Duodenal mucosa (tissue), 2 donors: Measurements from ENCODE around the gene CHI3L2.

Source experiments
- H3K27ac ChIP-seq: one replicate; pipeline ENCODE4 v1.7.0; 2013; ENCODE audit warnings: low read depth, low read length
- H3K27me3 ChIP-seq, 2 donors: one replicate each; pipeline ENCODE4 v1.7.0; 2013; ENCODE audit warnings: low read length in 2 of 2, control low read depth in 1 of 2; ENCODE audit not compliant: insufficient read depth in 2 of 2, control insufficient read depth in 1 of 2
- H3K36me3 ChIP-seq, 2 donors: one replicate each; pipeline ENCODE4 v1.7.0; 2013; ENCODE audit warnings: low read length in 2 of 2, control low read depth in 1 of 2; ENCODE audit not compliant: insufficient read depth in 2 of 2, control insufficient read depth in 1 of 2
- H3K4me1 ChIP-seq, 2 donors: one replicate each; pipeline ENCODE4 v1.7.0; 2013; ENCODE audit warnings: low read length in 2 of 2, control low read depth in 1 of 2; ENCODE audit not compliant: insufficient read depth in 2 of 2, control insufficient read depth in 1 of 2
- H3K4me3 ChIP-seq, 2 donors: one replicate each; pipeline ENCODE4 v1.7.0; 2013; ENCODE audit warnings: low read length in 2 of 2, low read depth in 1 of 2
- H3K9ac ChIP-seq, 2 donors: one replicate each; pipeline ENCODE4 v1.7.0; 2013; ENCODE audit warnings: low read length in 2 of 2, low read depth in 1 of 2
- H3K9me3 ChIP-seq, 2 donors: one replicate each; pipeline ENCODE4 v1.7.0; 2013; ENCODE audit warnings: low read length in 2 of 2, control low read depth in 1 of 2; ENCODE audit not compliant: control insufficient read depth in 1 of 2

CHI3L2 gene

DNA sequence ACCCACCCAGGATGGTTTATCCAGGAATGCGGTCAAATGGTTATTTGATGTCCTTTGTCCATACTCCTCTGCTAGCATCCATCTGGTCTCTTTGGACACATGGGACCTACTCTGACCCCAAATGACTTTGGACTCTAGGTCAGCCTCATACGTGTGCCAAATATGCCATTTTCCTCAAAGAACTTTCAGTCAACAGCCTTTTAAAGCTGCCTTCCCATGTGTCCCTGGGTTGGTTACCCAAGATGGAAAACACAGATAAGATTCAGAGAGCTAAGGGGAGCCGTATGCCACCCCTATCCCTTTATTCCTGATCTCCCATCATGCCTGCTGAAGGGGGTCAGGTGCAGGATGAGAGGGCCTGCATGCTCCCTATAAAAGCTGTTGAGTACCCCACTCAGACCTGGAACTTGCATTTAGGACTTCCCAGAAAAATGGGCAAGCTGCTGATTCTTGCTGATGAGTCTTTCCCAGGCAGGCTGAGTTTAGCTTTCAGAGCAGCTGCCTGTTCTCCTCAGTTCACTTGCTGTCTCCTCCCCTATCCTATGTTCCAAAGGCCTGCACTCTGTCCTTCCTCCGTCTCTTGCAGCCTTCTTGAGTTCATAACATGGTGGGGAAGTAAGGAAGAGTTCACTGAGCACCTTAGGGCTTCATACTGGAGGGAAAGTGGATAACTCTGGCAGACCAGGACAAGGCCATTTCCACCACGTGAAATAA, 19.8 kb downstream of the CHI3L2 start:
- Histone ChIP-seq H3K9me3 (no peaks in the 10 kb centered on the region), H3K27me3 (peaks cover 0 to 3% of the 10 kb centered on the region in 2 donors), H3K27ac (no peak overlapping the region), H3K4me3 (no peak overlapping the region), H3K36me3 (no peaks in the 10 kb centered on the region), H3K9ac (no peak overlapping the region), H3K4me1 (peaks cover 0 to 4% of the 10 kb centered on the region in 2 donors)

DNA sequence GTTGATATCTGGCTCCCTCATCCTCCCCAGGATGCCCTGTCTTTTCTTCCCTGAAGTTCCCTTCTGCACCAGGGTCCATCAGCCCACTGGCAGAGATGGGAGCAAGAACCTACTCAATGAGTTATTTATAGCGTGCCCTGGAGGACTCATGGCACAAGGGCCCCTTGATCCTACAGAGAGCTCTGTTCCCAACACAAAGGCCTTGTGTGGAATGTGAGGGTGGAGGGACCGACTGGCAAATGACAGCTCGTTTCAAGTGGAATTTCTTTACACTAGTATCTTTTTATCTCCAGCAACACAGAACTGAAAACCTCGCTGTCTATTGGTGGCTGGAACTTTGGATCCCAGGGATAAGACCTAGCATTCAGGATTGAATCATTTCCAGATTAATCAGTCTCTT, 22.4 kb downstream of the CHI3L2 start:
- H3K9ac ChIP-seq = no peak overlapping the region
- no peaks in the 10 kb centered on the region for H3K36me3 ChIP-seq
- no peak overlapping the region for H3K4me3 ChIP-seq
- peaks cover 0 to 3% of the 10 kb centered on the region in 2 donors for H3K27me3 ChIP-seq
- no peak overlapping the region for H3K27ac ChIP-seq
- H3K4me1 ChIP-seq = no peaks in the 10 kb centered on the region
- no peaks in the 10 kb centered on the region for H3K9me3 ChIP-seq

DNA sequence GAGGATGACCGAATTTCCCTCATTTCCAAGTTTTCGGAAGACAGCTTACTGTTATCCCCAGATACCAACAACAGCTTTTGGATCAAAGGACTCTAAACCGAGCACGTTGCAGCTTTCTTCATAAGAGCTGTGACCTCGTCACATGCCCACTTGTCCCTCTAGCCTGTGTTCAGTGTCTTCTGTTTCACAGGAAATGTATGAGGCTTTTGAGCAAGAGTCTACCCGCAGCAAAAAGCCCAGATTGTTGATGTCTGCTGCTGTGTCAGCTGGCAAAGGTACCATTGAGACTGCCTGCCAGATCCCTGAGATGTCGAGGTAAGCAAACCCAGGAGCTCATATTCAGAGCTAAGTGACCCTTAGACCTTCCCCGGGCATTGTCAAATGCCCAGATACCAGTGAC, 24.1 kb downstream of the CHI3L2 start:
- H3K27me3 ChIP-seq = peaks cover 0 to 3% of the 10 kb centered on the region in 2 donors
- no peak overlapping the region for H3K4me3 ChIP-seq
- no peaks in the 10 kb centered on the region for H3K36me3 ChIP-seq
- no peak overlapping the region for H3K9ac ChIP-seq
- no peaks in the 10 kb centered on the region for H3K4me1 ChIP-seq
- H3K27ac ChIP-seq = no peak overlapping the region
- H3K9me3 ChIP-seq = no peaks in the 10 kb centered on the region

DNA sequence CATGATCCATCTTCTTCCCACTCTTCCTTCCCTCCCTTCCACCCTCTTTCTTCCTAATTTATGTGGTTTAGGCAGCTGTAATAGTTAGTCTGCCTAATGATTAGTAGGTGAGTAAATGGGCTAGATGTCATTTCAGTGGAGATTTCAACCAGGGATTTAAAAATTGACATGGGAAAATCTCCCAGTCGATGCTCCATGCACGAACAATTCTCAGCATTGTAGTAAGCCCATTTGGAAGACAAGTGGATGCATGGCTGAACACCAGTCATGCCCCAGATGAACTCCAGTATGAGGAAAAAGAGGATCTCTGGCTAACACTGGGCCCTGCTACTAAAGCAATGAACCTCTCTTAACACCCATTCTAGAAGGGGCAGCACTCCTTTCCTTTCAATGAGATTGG, 25.3 kb downstream of the CHI3L2 start:
- no peak overlapping the region for H3K27ac ChIP-seq
- no peaks in the 10 kb centered on the region for H3K4me1 ChIP-seq
- H3K4me3 ChIP-seq = no peak overlapping the region
- no peaks in the 10 kb centered on the region for H3K9me3 ChIP-seq
- H3K27me3 ChIP-seq = peaks cover 0 to 3% of the 10 kb centered on the region in 2 donors
- no peak overlapping the region for H3K9ac ChIP-seq
- no peaks in the 10 kb centered on the region for H3K36me3 ChIP-seq

DNA sequence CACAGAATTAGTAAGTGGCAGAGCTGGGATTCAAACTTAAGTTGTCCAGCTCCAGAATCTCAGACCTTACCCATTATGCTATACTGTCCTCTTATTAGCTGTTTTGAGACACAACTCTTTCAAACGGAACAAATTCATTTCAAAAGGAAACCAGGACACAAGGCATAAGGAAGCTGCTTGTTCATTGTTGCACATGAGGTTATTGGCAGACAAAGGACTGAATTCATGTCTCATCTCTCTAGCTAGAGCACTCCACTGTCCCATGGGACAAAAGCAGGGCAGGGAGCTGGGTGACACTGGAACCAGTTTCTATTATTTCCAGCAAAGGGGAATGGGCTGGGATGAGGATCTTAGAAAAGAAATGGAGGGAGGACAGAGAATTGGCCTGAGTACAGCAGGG, 26.4 kb downstream of the CHI3L2 start:
- H3K36me3 ChIP-seq = no peaks in the 10 kb centered on the region
- H3K27me3 ChIP-seq = peaks cover 0 to 3% of the 10 kb centered on the region in 2 donors
- no peak overlapping the region for H3K27ac ChIP-seq
- no peak overlapping the region for H3K4me3 ChIP-seq
- no peak overlapping the region for H3K9ac ChIP-seq
- no peaks in the 10 kb centered on the region for H3K9me3 ChIP-seq
- no peaks in the 10 kb centered on the region for H3K4me1 ChIP-seq

DNA sequence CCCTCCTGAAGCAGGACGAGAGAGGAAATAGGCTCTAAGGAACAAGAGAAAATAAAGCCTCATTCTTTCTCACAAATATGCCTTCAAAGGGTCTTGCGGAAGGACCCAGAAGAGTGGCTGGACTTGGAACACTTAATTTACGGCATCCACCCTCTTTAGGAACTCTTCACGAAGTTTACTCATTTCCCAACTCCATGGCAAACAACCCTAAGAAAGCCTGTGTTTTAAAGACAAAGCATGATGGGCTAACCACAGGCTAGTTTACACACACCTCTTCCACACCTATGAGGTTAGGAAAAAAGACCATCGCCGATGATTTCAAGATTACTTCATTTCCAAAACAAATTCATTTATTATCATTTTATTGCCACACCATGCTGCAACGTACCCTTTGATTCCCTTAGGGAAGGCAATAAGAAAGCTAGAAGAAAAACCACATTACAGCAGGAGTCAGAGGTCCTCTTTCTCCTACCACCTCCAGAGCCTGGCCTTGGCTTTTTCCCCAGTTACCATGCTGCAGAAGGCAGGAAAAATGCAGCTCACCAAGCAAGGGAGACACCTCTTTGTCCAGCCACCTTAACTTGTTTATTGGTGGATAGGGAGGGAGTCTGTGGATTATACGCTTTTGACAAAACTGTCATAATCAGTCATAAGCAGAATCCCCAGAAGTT, 29.6 kb downstream of the CHI3L2 start:
- peaks cover 0 to under 1% of the 10 kb centered on the region in 2 donors for H3K27me3 ChIP-seq
- H3K36me3 ChIP-seq = no peaks in the 10 kb centered on the region
- no peaks in the 10 kb centered on the region for H3K9me3 ChIP-seq
- no peak overlapping the region for H3K4me3 ChIP-seq
- no peak overlapping the region for H3K27ac ChIP-seq
- no peak overlapping the region for H3K9ac ChIP-seq
- no peaks in the 10 kb centered on the region for H3K4me1 ChIP-seq

DNA sequence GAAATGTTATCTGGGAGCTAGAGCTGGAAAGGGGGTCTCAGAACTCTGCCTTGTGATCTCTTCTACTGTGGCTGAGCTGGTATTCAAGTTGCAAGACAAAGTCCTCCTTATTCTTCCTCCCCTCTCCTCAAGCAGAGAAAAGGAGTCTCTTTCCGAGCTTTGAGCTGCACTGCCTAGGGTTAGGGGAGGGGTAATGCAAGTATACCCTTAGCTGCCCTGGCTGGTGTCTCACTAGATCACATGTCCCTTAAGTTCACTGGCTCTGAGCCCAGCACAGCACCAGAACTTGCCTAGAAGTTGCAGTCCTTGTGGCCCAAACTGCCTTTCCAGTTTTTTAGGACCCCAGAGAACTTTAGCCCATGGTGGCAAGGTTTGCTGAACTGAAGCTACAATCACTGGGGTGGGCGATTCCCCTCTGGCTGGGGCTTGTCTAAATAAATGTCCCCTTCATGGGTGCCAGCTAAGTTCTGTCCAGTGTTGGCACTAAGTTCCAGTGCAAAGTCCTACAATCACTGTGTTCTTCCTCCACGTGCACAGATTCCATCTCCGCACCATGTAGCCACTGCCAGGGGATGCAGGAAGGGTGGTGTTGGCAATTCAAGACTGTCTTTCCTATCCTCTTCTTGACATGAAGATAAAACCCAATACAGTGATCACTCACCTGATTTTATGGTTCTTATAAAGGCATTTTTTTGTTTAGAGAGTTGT, 40.4 kb downstream of the CHI3L2 start:
- Histone ChIP-seq H3K9ac (no peak overlapping the region), H3K4me3 (no peak overlapping the region), H3K27ac (no peak overlapping the region), H3K27me3 (peaks cover 20 to 25% of the 10 kb centered on the region in 2 donors), H3K9me3 (no peaks in the 10 kb centered on the region), H3K36me3 (no peaks in the 10 kb centered on the region), H3K4me1 (no peaks in the 10 kb centered on the region)

DNA sequence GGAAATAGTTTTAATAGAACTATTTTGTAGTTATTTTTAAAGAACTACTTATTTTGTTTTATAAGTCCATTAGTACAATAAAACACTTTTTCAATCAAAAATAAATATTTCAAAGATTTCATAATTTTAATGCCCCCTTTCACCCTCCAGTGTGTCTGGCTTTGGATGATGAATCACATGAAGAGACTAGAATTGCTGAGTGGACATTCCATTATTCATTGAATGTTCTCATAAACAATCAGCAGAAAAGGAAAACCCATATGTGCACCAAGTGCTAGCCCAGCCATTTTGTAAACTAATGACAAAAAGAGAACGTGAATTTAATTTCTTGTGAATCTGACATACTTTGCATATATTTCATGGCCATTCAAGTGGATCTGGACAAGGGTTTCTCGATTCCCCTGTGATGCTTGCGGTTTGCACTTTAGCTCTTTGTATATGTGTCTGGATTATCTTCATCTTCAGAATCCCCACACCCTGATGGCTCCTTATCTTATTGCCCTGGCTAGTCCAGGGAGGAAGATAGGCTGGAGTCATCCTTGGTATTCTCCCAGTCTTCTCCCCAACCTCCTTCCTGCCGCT, 42.4 kb downstream of the CHI3L2 start:
- Histone ChIP-seq H3K27ac (no peak overlapping the region), H3K36me3 (no peaks in the 10 kb centered on the region), H3K9me3 (no peaks in the 10 kb centered on the region), H3K4me3 (no peak overlapping the region), H3K27me3 (peaks cover 20 to 25% of the 10 kb centered on the region in 2 donors), H3K4me1 (no peaks in the 10 kb centered on the region), H3K9ac (no peak overlapping the region)

DNA sequence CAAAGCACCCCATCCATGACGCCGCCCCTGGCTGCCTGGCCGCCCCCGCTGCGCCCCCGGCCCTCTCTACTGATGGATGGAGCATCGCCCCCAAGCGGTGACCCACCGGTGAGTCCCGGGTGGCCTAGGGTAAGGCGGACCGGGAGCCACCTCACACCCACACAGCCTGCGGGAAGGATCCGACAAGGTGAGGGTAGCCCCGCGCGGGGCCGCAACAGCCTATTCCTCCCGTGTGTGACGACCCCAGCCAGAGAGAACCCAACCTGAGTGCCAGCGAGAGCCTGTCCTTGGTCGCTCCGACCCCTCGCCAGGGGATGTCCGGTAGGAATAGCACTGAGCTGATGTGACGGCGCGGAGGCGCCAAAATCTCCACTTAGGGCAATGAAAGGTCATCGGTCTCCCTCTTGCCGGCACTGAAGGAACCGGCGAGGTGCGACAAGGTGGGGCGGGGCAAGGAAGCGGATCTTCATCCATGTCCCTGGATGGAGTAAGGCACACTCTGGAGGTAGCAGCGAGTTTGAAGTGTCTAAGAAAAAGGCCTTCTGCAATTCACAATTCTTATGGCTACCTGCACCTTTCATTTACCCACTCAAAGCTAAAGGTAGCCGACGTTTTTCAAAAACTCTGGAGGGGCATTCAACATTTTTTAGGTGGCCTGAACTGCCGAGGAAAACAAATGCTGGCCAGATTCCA, 43.4 kb downstream of the CHI3L2 start:
- Histone ChIP-seq H3K4me3 (peak overlapping the region in 1 of 2 donors; percentile 8), H3K36me3 (no peaks in the 10 kb centered on the region), H3K27me3 (peaks cover 20 to 25% of the 10 kb centered on the region in 2 donors), H3K9ac (no peak overlapping the region), H3K9me3 (no peaks in the 10 kb centered on the region), H3K27ac (no peak overlapping the region), H3K4me1 (no peaks in the 10 kb centered on the region)
